ENCODE data around the gene GPR55. TPM values are rescaled to one million over a fixed set of nuclear protein-coding genes. Genes with fewer than 3 reads are reported as not detected.
A peak's percentile ranks its signal among the peaks of the same experiment; 100 is the strongest.

Gene GPR55
- total and polyA plus RNA-seq, 2 donors (not counting 1 experiment from before 2014, with no cell fraction given), result 3.0 to 4.1 TPM

GRCh38 chr2:230865307-230865765 lies 59.7 kb downstream of the GPR55 start:
- WGBS (ENCODE audit: insufficient coverage), result 2% methylated on average over 24 of the region's 24 CpGs
- Histone ChIP-seq H4K20me1 (ENCODE audit: control insufficient read depth, insufficient read depth, low read length, poor library complexity, severe bottlenecking) (peaks cover 5% of the 10 kb centered on the region), H3K4me3 (ENCODE audit: control extremely low read depth in 1 of 5, extremely low read depth in 1 of 5, insufficient read depth in 1 of 5, low read depth in 2 of 5, low read length in 4 of 5) (peak overlapping the region; percentile 41 to 83 (median 65)), H3K4me2 (replicated peaks; ENCODE audit: low read depth, low read length, poor library complexity, severe bottlenecking) (peak overlapping the region; percentile 99), H3K79me2 (ENCODE audit: control insufficient read depth, insufficient read depth, low read length) (peaks cover 42% of the 10 kb centered on the region), H3K4me1 (ENCODE audit: control insufficient read depth in 2 of 2, insufficient read depth in 2 of 2, low read length in 2 of 2) (peaks cover 52 to 65% of the 10 kb centered on the region in 2 donors), H2AFZ (ENCODE audit: insufficient read depth, low read depth, low read length, poor library complexity, severe bottlenecking) (peak overlapping the region; percentile 89), H3K36me3 (replicated peaks in 1 of 2; ENCODE audit: control extremely low read depth in 1 of 2, control insufficient read depth in 1 of 2, extremely low read depth in 1 of 2, insufficient read depth in 2 of 2, low read length in 1 of 2) (no peaks in the 10 kb centered on the region), H3K27me3 (replicated peaks in 1 of 4; ENCODE audit: control extremely low read depth in 1 of 4, control insufficient read depth in 3 of 4, insufficient read depth in 4 of 4, low read length in 3 of 4) (no peaks in the 10 kb centered on the region), H3K9ac (ENCODE audit: low read length) (peak overlapping the region; percentile 78), H3K27ac (ENCODE audit: low read length in 2 of 2) (peak overlapping the region; percentile 21 to 63), H3K9me3 (ENCODE audit: control extremely low read depth in 1 of 3, control insufficient read depth in 2 of 3, insufficient read depth in 1 of 3, low read length in 2 of 3) (peaks cover 0 to 16% (median 0%) of the 10 kb centered on the region in 3 donors)
- no peaks in the 10 kb centered on the region for H3K9me3 Mint-ChIP-seq (ENCODE audit: insufficient read depth)
- intact Hi-C loops (cut with micrococcal nuclease), result loop anchor here (1.0 to 2.0 kb wide), 2 partner anchors 8 to 17 kb away; no protein-coding TSS in a partner anchor
- POLR2A ChIA-PET, result interaction anchor here (0.9 to 1.1 kb wide), 3 partner anchors 8 to 13 kb away, joined by 3 to 4 read pairs (median 3); no protein-coding TSS in a partner anchor
- DNase-seq (no peak), ATAC-seq (ENCODE audit: low read depth) (no peak)
- peak overlapping the region; percentile 78 for H3K27ac Mint-ChIP-seq
- peak overlapping the region; percentile 90 for H3K4me3 Mint-ChIP-seq
- TF ChIP-seq EZH2 (IDR thresholded peaks at IDR 0.05; ENCODE audit: borderline replicate concordance, insufficient read depth, low read depth, low read length, poor library complexity, severe bottlenecking) (no peak), CTCF (IDR thresholded peaks at IDR 0.05) (no peak)
- H3K27me3 Mint-ChIP-seq, result peaks cover 7% of the 10 kb centered on the region
- CTCF ChIA-PET, result interaction anchor here (0.7 to 5.5 kb wide), 9 partner anchors 8 to 122 kb away, joined by 3 to 40 read pairs (median 6); no protein-coding TSS in a partner anchor
- peaks cover 61% of the 10 kb centered on the region for H3K4me1 Mint-ChIP-seq

All from B cell (primary cell).